SJSA1 (cell line): Measurements from ENCODE around the gene CTTNBP2NL. TPM values are rescaled to one million over a fixed set of nuclear protein-coding genes. Genes with fewer than 3 reads are reported as not detected.

Experiments
- total RNA-seq: library from RNA; depleted of rRNA; stranded (reverse); fragments of >200 nt; shearing (Covaris generic); gene quantifications from 2 replicates; pipeline ENCODE4 v1.2.3, GENCODE V29; 2014; rRNA removed

The CTTNBP2NL gene
- total RNA-seq, 1 experiment from 2014 or later = 15.9 TPM

Other genes with a start within 250 kb of the CTTNBP2NL start
- gene WNT2B, start 112.8 kb downstream of the CTTNBP2NL start, total RNA-seq = 8.7 and 14.7 TPM in 2 replicates
- gene ST7L, start 222.9 kb downstream of the CTTNBP2NL start, total RNA-seq = 15.0 and 28.4 TPM in 2 replicates
- 198 and 301 TPM in 2 replicates for gene CAPZA1, start 223.6 kb downstream of the CTTNBP2NL start, total RNA-seq